ENCODE measurements around the gene MNX1.
A peak's percentile ranks its signal among the peaks of the same experiment; 100 is the strongest.

The MNX1 gene

DNA sequence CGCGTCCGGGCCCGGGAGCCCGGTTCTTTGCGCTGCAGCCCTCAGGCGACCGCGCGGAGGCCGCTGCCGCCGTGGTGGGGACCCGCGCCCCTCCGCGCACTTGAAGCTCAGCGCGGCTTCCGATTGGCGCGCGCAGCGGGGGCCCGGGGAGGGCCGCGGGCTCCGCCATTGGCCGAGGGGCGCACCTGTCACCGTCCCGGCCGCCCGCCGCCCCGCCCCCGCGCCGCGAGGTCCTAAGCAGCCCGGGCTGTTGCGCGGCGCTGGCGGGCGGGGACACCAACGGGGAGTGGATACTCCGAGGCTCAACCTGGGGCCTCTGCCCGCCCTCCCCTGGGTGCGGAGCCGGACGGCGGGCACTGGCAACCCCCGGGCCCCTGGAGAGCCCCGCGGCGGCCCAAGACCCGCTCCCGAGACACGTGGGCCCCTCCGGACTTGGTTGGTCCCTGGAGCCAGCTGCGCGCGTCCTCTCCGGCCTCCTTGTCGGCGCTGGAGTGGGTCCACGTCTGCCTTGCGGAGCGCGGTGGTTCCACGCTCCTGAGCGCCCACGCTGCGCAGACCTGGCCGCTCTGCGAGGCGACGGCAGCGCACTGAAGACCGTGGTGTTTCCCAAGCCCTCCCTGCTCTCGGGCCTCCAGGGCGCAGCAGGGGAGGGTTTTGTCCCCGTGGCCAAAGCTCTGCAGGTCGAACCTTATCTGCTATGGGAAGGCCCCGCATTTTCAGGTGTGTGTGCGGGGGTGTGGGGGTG is at the start of gene MNX1:
TSS of gene MNX1 (minus strand) at position 76 of the 745 bp plus-strand sequence. CDS start 313 bp downstream, outside the sequence.
- TF ChIP-seq, protein P1, sequence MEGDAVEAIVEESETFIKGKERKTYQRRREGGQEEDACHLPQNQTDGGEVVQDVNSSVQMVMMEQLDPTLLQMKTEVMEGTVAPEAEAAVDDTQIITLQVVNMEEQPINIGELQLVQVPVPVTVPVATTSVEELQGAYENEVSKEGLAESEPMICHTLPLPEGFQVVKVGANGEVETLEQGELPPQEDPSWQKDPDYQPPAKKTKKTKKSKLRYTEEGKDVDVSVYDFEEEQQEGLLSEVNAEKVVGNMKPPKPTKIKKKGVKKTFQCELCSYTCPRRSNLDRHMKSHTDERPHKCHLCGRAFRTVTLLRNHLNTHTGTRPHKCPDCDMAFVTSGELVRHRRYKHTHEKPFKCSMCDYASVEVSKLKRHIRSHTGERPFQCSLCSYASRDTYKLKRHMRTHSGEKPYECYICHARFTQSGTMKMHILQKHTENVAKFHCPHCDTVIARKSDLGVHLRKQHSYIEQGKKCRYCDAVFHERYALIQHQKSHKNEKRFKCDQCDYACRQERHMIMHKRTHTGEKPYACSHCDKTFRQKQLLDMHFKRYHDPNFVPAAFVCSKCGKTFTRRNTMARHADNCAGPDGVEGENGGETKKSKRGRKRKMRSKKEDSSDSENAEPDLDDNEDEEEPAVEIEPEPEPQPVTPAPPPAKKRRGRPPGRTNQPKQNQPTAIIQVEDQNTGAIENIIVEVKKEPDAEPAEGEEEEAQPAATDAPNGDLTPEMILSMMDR (IDR thresholded peaks at IDR 0.05; ENCODE audit: extremely low read depth, missing control alignments), result no peak
- DNase-seq (ENCODE audit: low spot score), result peak; percentile 98

DNA sequence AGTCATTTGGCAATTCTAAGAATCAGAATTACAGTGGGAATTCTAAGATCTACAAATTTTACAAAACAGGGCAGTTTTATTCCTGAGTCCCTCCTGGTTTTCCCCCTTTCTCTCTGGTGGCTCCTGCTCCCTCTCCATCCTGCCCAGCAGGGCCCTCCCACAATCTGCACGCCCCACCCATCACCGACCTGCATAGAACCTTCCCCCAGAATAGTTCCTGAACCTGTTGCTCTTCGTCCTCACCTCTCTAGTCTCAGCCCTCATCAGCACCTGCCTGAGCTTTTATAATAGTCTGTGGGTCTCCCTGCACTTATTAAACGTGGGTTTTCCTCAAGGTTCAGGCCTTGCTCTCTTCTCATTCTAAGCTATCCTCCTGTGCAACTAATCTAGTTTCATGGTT is 49.1 kb upstream of the MNX1 start:
- TF ChIP-seq, protein P1 (IDR thresholded peaks at IDR 0.05; ENCODE audit: extremely low read depth, missing control alignments), result no peak

DNA sequence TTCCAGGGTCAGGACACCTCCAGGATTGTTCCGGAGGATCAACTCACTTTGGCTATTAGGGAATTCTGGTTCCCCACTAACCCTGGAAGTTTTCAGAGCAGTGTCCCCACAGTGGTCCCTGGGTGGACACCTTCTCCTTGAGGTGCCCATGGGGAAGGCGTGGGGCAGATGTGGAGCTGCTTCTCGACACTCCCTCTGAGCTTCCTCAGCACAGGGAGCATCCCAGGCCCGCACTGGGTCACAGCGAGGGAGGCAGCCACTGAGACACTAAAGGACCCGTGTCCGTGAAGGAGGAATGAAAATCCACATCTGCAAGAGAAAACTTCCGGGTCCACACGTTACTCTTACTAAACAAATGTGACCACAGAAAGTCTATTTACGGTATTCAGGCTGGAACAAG is 48.2 kb upstream of the MNX1 start:
- no peak for DNase-seq (ENCODE audit: low spot score)
- TF ChIP-seq, protein P1 (IDR thresholded peaks at IDR 0.05; ENCODE audit: extremely low read depth, missing control alignments), result no peak

More for the DNA sequence above, 49.1 kb upstream of the MNX1 start:
- DNase-seq (ENCODE audit: low spot score), result no peak

DNA sequence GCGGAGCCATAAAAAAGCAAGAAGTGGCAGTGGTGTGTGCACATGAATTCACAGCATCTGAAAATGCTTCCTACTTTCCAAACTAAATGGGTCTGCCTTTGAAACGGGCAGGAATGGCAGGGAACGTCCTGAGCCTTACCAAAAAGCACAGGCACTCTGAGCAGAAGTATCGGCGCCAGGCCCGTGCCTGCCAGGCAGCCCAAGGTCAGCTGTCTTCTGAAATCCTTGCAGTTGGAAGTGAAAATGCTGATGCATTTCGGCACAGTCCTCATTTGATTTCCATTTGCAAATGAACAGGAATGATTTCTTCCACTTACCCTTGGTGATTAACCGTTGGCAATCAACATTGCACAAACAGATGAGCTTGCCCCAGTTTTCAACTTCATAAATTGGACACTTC is 47.6 kb upstream of the MNX1 start:
- no peak for DNase-seq (ENCODE audit: low spot score)
- TF ChIP-seq, protein P1 (IDR thresholded peaks at IDR 0.05; ENCODE audit: extremely low read depth, missing control alignments), result no peak

DNA sequence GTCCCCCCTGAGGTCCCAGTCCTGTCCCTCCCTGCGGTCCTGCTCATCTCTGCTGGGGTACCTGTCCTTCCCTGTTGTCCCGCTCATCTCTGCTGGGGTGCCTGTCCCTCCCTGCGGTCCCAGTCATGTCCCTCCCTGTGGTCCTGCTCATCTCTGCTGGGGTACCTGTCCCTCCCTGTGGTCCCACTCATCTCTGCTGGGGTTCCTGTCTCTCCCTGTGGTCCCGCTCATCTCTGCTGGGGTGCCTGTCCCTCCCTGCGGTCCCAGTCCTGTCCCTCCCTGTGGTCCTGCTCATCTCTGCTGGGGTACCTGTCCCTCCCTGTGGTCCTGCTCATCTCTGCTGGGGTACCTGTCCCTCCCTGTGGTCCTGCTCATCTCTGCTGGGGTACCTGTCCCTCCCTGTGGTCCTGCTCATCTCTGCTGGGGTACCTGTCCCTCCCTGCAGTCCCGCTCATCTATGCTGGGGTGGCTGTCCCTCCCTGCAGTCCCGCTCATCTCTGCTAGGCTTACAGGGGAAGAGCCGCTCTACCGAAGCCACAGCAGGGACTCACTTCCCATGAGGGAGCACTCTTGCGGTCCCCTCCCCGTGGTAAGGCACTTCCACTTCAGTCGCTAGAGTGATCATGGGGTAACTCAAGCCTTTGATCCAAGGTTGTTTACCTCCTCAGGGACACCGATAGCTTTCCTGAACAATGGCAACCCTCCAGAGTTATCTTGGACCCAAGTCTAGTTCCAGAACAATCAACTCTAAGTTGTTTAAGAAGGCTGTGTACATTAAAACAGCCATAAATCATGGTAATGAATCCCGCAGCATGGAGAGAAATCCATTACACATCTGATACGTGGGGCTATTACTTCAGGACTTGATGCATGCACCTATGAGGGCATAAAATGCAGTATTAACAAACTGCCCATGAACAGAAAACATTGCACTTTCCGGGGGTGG is 46.8 kb upstream of the MNX1 start:
- TF ChIP-seq, protein P1 (IDR thresholded peaks at IDR 0.05; ENCODE audit: extremely low read depth, missing control alignments), result no peak
- no peak for DNase-seq (ENCODE audit: low spot score)

DNA sequence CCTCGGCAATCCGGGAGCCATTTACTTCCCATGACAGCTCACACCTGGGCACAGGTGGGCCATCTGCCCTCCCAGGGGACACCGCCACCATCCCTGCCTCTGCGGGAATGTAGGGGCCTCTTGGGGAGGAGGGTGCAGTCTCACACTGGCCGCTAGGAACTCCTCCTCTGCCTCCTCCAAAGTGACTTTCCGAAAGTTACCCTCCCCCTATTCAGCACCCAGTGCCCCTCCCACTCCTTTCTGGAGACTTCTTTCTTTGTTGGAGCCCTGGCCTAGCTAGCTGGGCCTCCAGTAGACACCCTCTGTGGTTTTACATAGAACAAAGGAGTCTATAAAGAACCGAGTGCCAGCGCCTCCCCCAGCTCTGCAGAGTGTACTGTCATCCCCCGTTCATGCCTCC is 45.8 kb upstream of the MNX1 start:
- TF ChIP-seq, protein P1 (IDR thresholded peaks at IDR 0.05; ENCODE audit: extremely low read depth, missing control alignments), result no peak
- DNase-seq (ENCODE audit: low spot score), result no peak

DNA sequence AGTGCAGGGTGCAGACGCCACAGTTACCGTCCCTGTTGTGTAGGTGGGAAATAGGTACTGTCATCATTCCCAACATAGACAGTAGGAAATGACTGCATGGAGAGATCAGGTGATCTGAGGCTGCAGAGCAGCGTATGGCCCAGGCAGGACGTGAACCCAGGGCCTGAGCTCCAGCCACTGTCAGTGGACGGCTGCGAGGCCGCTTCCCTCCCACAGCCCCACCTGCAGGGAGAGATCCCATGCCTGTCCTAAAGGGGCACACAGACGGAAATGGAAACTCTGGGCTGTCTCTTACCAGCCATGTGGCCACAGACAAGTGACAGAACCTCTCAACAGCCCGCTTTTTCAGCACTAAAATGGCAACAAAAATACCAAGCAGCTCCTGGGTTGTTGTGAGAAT is 44.5 kb upstream of the MNX1 start:
- no peak for DNase-seq (ENCODE audit: low spot score)
- TF ChIP-seq, protein P1 (IDR thresholded peaks at IDR 0.05; ENCODE audit: extremely low read depth, missing control alignments), result no peak

All from GM20000 (cell line).